Colonic mucosa (tissue), 4 donors: ENCODE results near the gene TNFRSF6B. TPM values are rescaled to one million over a fixed set of nuclear protein-coding genes. Genes with fewer than 3 reads are reported as not detected.

Experiments used
- DNase-seq: peaks from one replicate; pipeline ENCODE4 v3.0.0-alpha.2; 2020
- H3K27ac ChIP-seq: fragments of 200-600 bp; one replicate; pipeline ENCODE4 v1.8.0; 2021
- H3K27me3 ChIP-seq: fragments of 200-600 bp; one replicate; pipeline ENCODE4 v1.8.0; 2021
- H3K36me3 ChIP-seq: fragments of 200-600 bp; one replicate; pipeline ENCODE4 v1.8.0; 2021
- H3K4me1 ChIP-seq: fragments of 200-600 bp; one replicate; pipeline ENCODE4 v1.8.0; 2021; ENCODE audit warnings: mild to moderate bottlenecking
- H3K4me3 ChIP-seq: fragments of 200-600 bp; one replicate; pipeline ENCODE4 v1.8.0; 2021
- H3K9ac ChIP-seq, 2 donors: one replicate each; pipeline ENCODE4 v1.7.0; 2013; ENCODE audit warnings: control low read depth in 2 of 2, low read depth in 2 of 2, low read length in 2 of 2
- H3K9me3 ChIP-seq: fragments of 200-600 bp; one replicate; pipeline ENCODE4 v1.8.0; 2021
- intact Hi-C: fragments of 100-400 bp; cut with DNase I; formaldehyde crosslinking; loops from one replicate; pipeline ENCODE4 v1.14.1; 2022
- total RNA-seq, 2 donors: library from RNA; stranded (reverse); fragmentation: NEBNext Ultra II Directional in 1 of 2; extraction: Animal tissue kit (Norgen Biotek cat#: 25700) in 1 of 2; gene quantifications; one replicate each; pipeline ENCODE4 v1.2.1, GENCODE V29; 2021
- TF ChIP-seq, protein P1 (sequence below): fragments of 200-600 bp; IDR thresholded peaks from one replicate; pipeline ENCODE4 v1.8.0; 2022; ENCODE audit warnings: antibody characterized with exemption, mild to moderate bottlenecking
- donor health status: healthy.
- donor health status: DM: no; HTN: no; CAD: no.
- donor health status: DM: no; HTN: no; CAD: no.

Gene TNFRSF6B
- total RNA-seq, 2 donors from 2014 or later: 7.5 TPM; not detected in 1

DNA sequence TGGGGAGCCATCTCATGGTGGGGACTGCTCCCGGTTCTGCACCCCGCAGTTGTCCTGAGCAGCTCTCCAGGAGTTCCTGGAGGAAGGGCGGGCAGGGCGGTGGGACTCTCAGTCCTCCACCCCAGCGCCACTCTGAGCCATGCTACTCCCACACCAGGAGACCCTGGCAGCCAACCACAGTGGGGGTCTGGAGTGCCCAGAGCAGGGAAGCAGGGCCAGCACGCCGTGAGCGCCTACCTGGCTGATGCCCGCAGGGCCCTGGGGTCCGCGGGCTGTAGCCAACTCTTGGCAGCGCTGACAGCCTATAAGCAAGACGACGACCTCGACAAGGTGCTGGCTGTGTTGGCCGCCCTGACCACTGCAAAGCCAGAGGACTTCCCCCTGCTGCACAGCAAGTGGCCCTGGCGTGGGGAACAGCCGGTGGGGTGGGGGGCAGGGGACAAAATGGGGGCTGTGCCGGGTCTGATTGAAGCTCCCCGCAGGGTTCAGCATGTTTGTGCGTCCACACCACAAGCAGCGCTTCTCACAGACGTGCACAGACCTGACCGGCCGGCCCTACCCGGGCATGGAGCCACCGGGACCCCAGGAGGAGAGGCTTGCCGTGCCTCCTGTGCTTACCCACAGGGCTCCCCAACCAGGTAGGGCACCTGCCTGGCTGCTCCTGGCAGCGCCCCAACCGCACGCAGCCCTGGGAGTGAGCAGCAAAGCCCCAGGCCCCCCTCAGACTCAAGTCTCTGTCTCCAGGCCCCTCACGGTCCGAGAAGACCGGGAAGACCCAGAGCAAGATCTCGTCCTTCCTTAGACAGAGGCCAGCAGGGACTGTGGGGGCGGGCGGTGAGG is 1.6 kb upstream of the TNFRSF6B start:
- TF ChIP-seq, protein P1, sequence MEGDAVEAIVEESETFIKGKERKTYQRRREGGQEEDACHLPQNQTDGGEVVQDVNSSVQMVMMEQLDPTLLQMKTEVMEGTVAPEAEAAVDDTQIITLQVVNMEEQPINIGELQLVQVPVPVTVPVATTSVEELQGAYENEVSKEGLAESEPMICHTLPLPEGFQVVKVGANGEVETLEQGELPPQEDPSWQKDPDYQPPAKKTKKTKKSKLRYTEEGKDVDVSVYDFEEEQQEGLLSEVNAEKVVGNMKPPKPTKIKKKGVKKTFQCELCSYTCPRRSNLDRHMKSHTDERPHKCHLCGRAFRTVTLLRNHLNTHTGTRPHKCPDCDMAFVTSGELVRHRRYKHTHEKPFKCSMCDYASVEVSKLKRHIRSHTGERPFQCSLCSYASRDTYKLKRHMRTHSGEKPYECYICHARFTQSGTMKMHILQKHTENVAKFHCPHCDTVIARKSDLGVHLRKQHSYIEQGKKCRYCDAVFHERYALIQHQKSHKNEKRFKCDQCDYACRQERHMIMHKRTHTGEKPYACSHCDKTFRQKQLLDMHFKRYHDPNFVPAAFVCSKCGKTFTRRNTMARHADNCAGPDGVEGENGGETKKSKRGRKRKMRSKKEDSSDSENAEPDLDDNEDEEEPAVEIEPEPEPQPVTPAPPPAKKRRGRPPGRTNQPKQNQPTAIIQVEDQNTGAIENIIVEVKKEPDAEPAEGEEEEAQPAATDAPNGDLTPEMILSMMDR: no peak
- Histone ChIP-seq H3K36me3 (no peaks in the 10 kb centered on the region), H3K4me3 (no peak overlapping the region), H3K27me3 (no peaks in the 10 kb centered on the region), H3K9ac (no peak overlapping the region), H3K27ac (peak overlapping the region; percentile 46), H3K9me3 (no peaks in the 10 kb centered on the region), H3K4me1 (peaks cover 42% of the 10 kb centered on the region)
- DNase-seq: no peak
- intact Hi-C loops: no loop called here

DNA sequence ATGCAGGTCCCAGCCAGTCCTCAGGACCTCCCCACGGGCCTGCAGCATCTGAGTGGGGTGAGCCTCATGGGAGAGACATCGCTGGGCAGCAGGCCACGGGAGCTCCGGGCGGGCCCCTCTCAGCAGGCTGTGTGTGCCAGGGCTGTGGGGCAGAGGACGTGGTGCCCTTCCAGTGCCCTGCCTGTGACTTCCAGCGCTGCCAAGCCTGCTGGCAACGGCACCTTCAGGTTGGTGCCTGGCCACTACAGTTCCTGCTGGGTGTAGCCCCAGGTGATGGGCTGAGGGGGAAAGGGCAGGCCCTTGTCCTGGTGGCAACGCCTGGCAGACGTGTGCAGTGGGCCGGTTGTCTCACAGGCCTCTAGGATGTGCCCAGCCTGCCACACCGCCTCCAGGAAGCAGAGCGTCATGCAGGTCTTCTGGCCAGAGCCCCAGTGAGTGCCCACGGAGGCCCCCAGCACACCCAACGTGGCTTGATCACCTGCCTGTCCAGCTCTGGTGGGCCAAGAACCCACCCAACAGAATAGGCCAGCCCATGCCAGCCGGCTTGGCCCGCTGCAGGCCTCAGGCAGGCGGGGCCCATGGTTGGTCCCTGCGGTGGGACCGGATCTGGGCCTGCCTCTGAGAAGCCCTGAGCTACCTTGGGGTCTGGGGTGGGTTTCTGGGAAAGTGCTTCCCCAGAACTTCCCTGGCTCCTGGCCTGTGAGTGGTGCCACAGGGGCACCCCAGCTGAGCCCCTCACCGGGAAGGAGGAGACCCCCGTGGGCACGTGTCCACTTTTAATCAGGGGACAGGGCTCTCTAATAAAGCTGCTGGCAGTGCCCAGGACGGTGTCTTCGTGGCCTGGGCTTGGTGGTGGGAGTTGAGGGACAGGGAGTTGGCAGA is 787 bp upstream of the TNFRSF6B start:
- H3K27me3 ChIP-seq: no peaks in the 10 kb centered on the region
- peak overlapping the region; percentile 46 for H3K27ac ChIP-seq
- TF ChIP-seq, protein P1: no peak
- H3K4me3 ChIP-seq: no peak overlapping the region
- H3K4me1 ChIP-seq: peaks cover 42% of the 10 kb centered on the region
- intact Hi-C loops: no loop called here
- DNase-seq: no peak
- H3K9ac ChIP-seq: no peak overlapping the region
- H3K9me3 ChIP-seq: no peaks in the 10 kb centered on the region
- H3K36me3 ChIP-seq: no peaks in the 10 kb centered on the region

DNA sequence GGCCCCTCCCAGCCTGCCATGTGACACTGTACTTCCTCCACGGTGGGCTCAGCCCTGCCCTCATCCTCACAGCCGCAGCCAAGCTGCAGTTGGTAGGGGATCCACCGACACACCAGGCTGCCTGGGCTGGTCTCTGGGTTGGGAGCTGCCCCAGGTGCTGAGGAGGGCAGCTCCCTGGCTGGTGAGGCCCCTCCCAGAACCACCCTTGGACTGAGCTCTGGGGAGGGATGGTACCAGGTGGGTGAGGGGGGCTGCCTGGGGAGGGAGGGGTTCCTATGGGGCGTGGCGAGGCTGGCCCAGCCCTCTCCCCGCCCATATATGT is 185 bp upstream of the TNFRSF6B start:
- intact Hi-C loops: no loop called here
- H3K4me1 ChIP-seq: peaks cover 38% of the 10 kb centered on the region
- H3K27me3 ChIP-seq: no peaks in the 10 kb centered on the region
- H3K9me3 ChIP-seq: no peaks in the 10 kb centered on the region
- peak overlapping the region; percentile 42 for H3K4me3 ChIP-seq
- no peaks in the 10 kb centered on the region for H3K36me3 ChIP-seq
- peak overlapping the region in 1 of 2 donors; percentile 34 for H3K9ac ChIP-seq
- TF ChIP-seq, protein P1: no peak
- DNase-seq: peak; percentile 64
- H3K27ac ChIP-seq: peak overlapping the region; percentile 59

GRCh38 chr20:63697357-63697867 is 960 bp downstream of the TNFRSF6B start:
- peak overlapping the region; percentile 42 for H3K4me3 ChIP-seq
- peak overlapping the region; percentile 60 for H3K27ac ChIP-seq
- no peaks in the 10 kb centered on the region for H3K9me3 ChIP-seq
- H3K4me1 ChIP-seq: peaks cover 27% of the 10 kb centered on the region
- TF ChIP-seq, protein P1: no peak
- DNase-seq: no peak
- intact Hi-C loops: no loop called here
- H3K27me3 ChIP-seq: no peaks in the 10 kb centered on the region
- H3K36me3 ChIP-seq: no peaks in the 10 kb centered on the region
- H3K9ac ChIP-seq: peak overlapping the region; percentile 33 to 34

DNA sequence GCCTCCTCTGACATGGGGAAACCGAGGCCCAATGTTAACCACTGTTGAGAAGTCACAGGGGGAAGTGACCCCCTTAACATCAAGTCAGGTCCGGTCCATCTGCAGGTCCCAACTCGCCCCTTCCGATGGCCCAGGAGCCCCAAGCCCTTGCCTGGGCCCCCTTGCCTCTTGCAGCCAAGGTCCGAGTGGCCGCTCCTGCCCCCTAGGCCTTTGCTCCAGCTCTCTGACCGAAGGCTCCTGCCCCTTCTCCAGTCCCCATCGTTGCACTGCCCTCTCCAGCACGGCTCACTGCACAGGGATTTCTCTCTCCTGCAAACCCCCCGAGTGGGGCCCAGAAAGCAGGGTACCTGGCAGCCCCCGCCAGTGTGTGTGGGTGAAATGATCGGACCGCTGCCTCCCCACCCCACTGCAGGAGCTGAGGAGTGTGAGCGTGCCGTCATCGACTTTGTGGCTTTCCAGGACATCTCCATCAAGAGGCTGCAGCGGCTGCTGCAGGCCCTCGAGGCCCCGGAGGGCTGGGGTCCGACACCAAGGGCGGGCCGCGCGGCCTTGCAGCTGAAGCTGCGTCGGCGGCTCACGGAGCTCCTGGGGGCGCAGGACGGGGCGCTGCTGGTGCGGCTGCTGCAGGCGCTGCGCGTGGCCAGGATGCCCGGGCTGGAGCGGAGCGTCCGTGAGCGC is 1.6 kb downstream of the TNFRSF6B start:
- DNase-seq: no peak
- Histone ChIP-seq H3K9ac (no peak overlapping the region), H3K4me3 (peak overlapping the region; percentile 42)

More for the DNA sequence above, 1.6 kb downstream of the TNFRSF6B start:
- Histone ChIP-seq H3K27me3 (no peaks in the 10 kb centered on the region), H3K27ac (peak overlapping the region; percentile 60), H3K9me3 (no peaks in the 10 kb centered on the region), H3K36me3 (no peaks in the 10 kb centered on the region), H3K4me1 (peaks cover 27% of the 10 kb centered on the region)
- TF ChIP-seq, protein P1: no peak
- intact Hi-C loops: no loop called here
